Common myeloid progenitor, CD34-positive (primary cell): ENCODE data around the gene ABLIM2.
A peak's percentile ranks its signal among the peaks of the same experiment; 100 is the strongest.

Experiments
- CTCF ChIA-PET: fragments of 350-600 bp; sonication (Branson Sonifier 250); formaldehyde crosslinking; loops from one replicate; lab custom pipeline; 2021; ENCODE audit warnings: antibody characterized with exemption; lab: Charles Lee
- POLR2A ChIA-PET: fragments of 350-600 bp; sonication (Branson Sonifier 250); formaldehyde crosslinking; loops from one replicate; lab custom pipeline; 2021; ENCODE audit warnings: antibody characterized with exemption; lab: Charles Lee
- DNase-seq, 3 donors: peaks; one replicate each; pipeline versions ENCODE4 v3.0.0 to v3.0.0-alpha.2; 2013
- H3K27ac ChIP-seq, 2 experiments: 1 replicate in 1 of 2; 2 replicates in 1 of 2; pipeline ENCODE4 v1.7.0; 2013; ENCODE audit warnings: inconsistent platforms in 2 of 2, low read length in 2 of 2, mild to moderate bottlenecking in 2 of 2, low read depth in 1 of 2, moderate library complexity in 1 of 2; ENCODE audit not compliant: severe bottlenecking in 2 of 2, insufficient read depth in 1 of 2, poor library complexity in 1 of 2
- H3K27me3 ChIP-seq, 5 experiments: replicated peaks in 2 of 5; 1 replicate in 3 of 5; 2 replicates in 2 of 5; pipeline versions ENCODE4 v1.6.1 to v1.7.0; 2013; ENCODE audit warnings: low read length in 4 of 5, mild to moderate bottlenecking in 2 of 5, moderate library complexity in 2 of 5, inconsistent platforms in 1 of 5; ENCODE audit not compliant: insufficient read depth in 5 of 5, control insufficient read depth in 4 of 5
- H3K36me3 ChIP-seq, 4 experiments: 1 replicate in 2 of 4; 2 replicates in 2 of 4; pipeline versions ENCODE4 v1.6.1 to v1.7.0; 2013; ENCODE audit warnings: low read length in 3 of 4, control low read depth in 1 of 4, mild to moderate bottlenecking in 1 of 4; ENCODE audit not compliant: control insufficient read depth in 4 of 4, insufficient read depth in 4 of 4
- H3K4me1 ChIP-seq, 4 experiments: 1 replicate in 3 of 4; 2 replicates in 1 of 4; pipeline versions ENCODE4 v1.6.1 to v1.7.1; 2013; ENCODE audit warnings: low read length in 3 of 4, mild to moderate bottlenecking in 3 of 4, control low read depth in 1 of 4, inconsistent platforms in 1 of 4, moderate library complexity in 1 of 4; ENCODE audit not compliant: control insufficient read depth in 4 of 4, insufficient read depth in 4 of 4; ENCODE audit errors: control extremely low read depth in 1 of 4
- H3K4me3 ChIP-seq, 7 experiments: 1 replicate in 4 of 7; 2 replicates in 3 of 7; pipeline versions ENCODE4 v1.5.1 to v1.7.0; 2013; ENCODE audit warnings: mild to moderate bottlenecking in 7 of 7, low read length in 6 of 7, moderate library complexity in 6 of 7, inconsistent platforms in 2 of 7, low read depth in 2 of 7, control low read depth in 1 of 7; ENCODE audit not compliant: insufficient read depth in 4 of 7, control insufficient read depth in 1 of 7; ENCODE audit errors: extremely low read depth in 1 of 7
- H3K9me3 ChIP-seq, 5 experiments: 1 replicate in 4 of 5; 2 replicates in 1 of 5; pipeline versions ENCODE4 v1.6.1 to v1.7.1; 2013; ENCODE audit warnings: low read length in 4 of 5, mild to moderate bottlenecking in 2 of 5, inconsistent platforms in 1 of 5, low read depth in 1 of 5, moderate library complexity in 1 of 5; ENCODE audit not compliant: control insufficient read depth in 4 of 5, insufficient read depth in 2 of 5; ENCODE audit errors: control extremely low read depth in 1 of 5
- WGBS: methylation state at CpG from one replicate; pipeline ENCODE4 v1.1.5; 2013; ENCODE audit not compliant: insufficient coverage; 5-methylcytosine and 5-hydroxymethylcytosine counted together

The ABLIM2 gene

GRCh38 chr4:8047837-8048678 lies 110.6 kb downstream of the ABLIM2 start:
- peaks cover 0 to 3% (median 0%) of the 10 kb centered on the region in 5 experiments for H3K9me3 ChIP-seq
- H3K27me3 ChIP-seq, result peaks cover 0 to 99% (median 20%) of the 10 kb centered on the region in 5 experiments
- WGBS, result 86% methylated on average over 14 of the region's 21 CpGs
- DNase-seq, result no peak
- POLR2A ChIA-PET, result no interaction called here
- H3K4me3 ChIP-seq, result no peak overlapping the region
- no peaks in the 10 kb centered on the region for H3K4me1 ChIP-seq
- CTCF ChIA-PET, result no interaction called here
- H3K36me3 ChIP-seq, result no peaks in the 10 kb centered on the region
- no peak overlapping the region for H3K27ac ChIP-seq

DNA sequence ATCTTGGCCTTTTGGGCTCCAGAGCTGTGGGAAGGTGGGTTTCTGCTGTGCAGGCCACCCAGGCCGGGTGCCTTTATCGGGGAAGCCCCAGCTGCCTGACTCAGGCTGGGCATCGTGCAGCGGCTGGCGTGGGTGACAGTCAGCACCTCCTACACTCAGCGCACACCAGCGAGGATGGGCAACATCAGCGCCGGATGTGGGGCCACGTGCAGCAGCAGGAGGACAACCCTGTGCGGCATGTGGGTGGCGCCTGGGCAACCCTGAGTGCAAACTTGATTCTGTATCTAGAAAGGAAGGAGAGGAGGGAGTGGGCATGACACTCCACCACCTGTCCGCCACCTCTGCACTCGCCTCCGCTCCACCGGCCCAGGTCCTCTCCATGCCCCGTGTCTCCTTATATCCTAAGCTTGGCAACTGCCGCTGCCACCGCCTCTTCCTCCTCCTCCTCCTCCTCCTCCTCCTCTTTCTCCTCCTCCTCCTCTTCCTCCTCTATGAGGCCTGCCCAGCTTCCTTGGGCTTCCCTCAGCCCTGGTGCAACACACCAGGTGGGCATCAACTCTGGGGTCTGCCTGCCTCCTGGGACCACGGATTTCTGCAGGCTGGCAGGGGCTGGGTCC lies 111.6 kb downstream of the ABLIM2 start:
- Histone ChIP-seq H3K36me3 (no peaks in the 10 kb centered on the region), H3K27me3 (peaks cover 0 to 99% (median 25%) of the 10 kb centered on the region in 5 experiments), H3K4me3 (no peak overlapping the region), H3K4me1 (no peaks in the 10 kb centered on the region), H3K9me3 (peaks cover 0 to 3% (median 0%) of the 10 kb centered on the region in 5 experiments), H3K27ac (no peak overlapping the region)
- DNase-seq, result no peak
- ChIA-PET POLR2A (no interaction called here), CTCF (no interaction called here)
- 89% methylated on average over 12 of the region's 20 CpGs for WGBS

DNA sequence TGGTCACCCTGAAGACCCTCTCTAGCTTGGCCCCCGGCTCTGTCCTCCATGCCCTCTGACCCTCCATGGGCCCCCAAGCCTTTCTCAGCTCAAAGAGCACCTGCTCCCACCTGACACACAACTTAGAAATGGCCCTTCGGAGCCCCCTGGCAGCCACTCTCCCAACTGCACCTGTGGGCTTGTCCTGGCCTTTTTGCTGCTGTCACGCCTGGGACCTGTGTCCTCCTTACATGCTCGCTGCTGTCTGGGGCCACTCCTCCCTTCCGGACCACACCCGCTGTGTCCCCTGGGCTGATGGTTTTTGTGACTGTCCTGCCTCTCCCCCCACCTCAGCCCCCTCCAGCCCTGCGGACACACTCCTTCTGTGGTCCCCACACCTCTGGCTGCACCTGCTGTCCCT lies 112.7 kb downstream of the ABLIM2 start:
- ChIA-PET POLR2A (no interaction called here), CTCF (no interaction called here)
- Histone ChIP-seq H3K27ac (no peak overlapping the region), H3K9me3 (peaks cover 0 to 3% (median 0%) of the 10 kb centered on the region in 5 experiments), H3K4me1 (no peaks in the 10 kb centered on the region), H3K27me3 (peaks cover 0 to 98% (median 27%) of the 10 kb centered on the region in 5 experiments), H3K36me3 (no peaks in the 10 kb centered on the region), H3K4me3 (no peak overlapping the region)
- DNase-seq, result no peak
- WGBS, result 94% methylated on average over 7 of the region's 7 CpGs

GRCh38 chr4:8044699-8045098 lies 113.9 kb downstream of the ABLIM2 start:
- ChIA-PET CTCF (no interaction called here), POLR2A (no interaction called here)
- H3K9me3 ChIP-seq, result peaks cover 0 to 3% (median 0%) of the 10 kb centered on the region in 5 experiments
- peaks cover 0 to 97% (median 25%) of the 10 kb centered on the region in 5 experiments for H3K27me3 ChIP-seq
- H3K4me1 ChIP-seq, result no peaks in the 10 kb centered on the region
- peak in 1 of 3 donors; percentile 2 for DNase-seq
- H3K27ac ChIP-seq, result no peak overlapping the region
- 45% methylated on average over 10 of the region's 15 CpGs for WGBS
- H3K4me3 ChIP-seq, result no peak overlapping the region
- H3K36me3 ChIP-seq, result no peaks in the 10 kb centered on the region

- Histone ChIP-seq H3K9me3 (peaks cover 0 to 3% (median 0%) of the 10 kb centered on the region in 5 experiments), H3K36me3 (no peaks in the 10 kb centered on the region), H3K4me3 (no peak overlapping the region), H3K4me1 (no peaks in the 10 kb centered on the region), H3K27ac (no peak overlapping the region), H3K27me3 (peaks cover 0 to 97% (median 27%) of the 10 kb centered on the region in 5 experiments)
- ChIA-PET POLR2A (no interaction called here), CTCF (no interaction called here)
- DNase-seq, result no peak
- WGBS, result no CpG with 5 or more reads among the region's 7 CpGs
Observed at GRCh38 chr4:8044244-8044643, 114.4 kb downstream of the ABLIM2 start.

DNA sequence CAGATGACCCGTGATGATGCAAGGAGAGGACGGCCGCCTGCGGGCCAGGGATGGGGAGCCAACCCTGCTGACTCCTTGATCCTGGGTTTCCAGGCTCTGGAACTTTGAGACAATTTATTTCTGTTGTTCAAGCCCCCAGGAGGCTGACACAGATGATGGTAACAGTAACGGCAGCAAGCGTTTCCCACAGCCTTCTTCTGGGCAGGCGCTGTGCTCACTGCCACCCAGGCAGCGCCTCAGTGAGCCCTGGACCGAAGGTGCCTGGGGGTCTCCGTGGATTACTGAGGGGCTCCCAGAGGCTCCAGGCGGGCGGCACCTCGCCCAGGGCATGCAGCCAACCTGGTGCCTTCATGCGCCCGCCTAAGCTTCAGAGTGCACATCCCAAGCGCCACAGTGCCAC lies 115.0 kb downstream of the ABLIM2 start:
- ChIA-PET POLR2A (interaction anchor here (0.6 kb wide), 1 partner anchor 113 kb away, joined by 3 read pairs; no protein-coding TSS in a partner anchor), CTCF (no interaction called here)
- H3K27me3 ChIP-seq, result peaks cover 0 to 97% (median 27%) of the 10 kb centered on the region in 5 experiments
- H3K4me1 ChIP-seq, result no peaks in the 10 kb centered on the region
- WGBS, result 97% methylated on average over 15 of the region's 16 CpGs
- DNase-seq, result no peak
- no peak overlapping the region for H3K27ac ChIP-seq
- H3K36me3 ChIP-seq, result no peaks in the 10 kb centered on the region
- peaks cover 0 to 3% (median 0%) of the 10 kb centered on the region in 5 experiments for H3K9me3 ChIP-seq
- no peak overlapping the region for H3K4me3 ChIP-seq

- H3K27ac ChIP-seq, result no peak overlapping the region
- no peaks in the 10 kb centered on the region for H3K36me3 ChIP-seq
- ChIA-PET CTCF (no interaction called here), POLR2A (no interaction called here)
- DNase-seq, result no peak
- WGBS, result 66% methylated on average over 9 of the region's 11 CpGs
- H3K4me3 ChIP-seq, result no peak overlapping the region
- peaks cover 0 to 95% (median 31%) of the 10 kb centered on the region in 5 experiments for H3K27me3 ChIP-seq
- no peaks in the 10 kb centered on the region for H3K4me1 ChIP-seq
- peaks cover 0 to 3% (median 0%) of the 10 kb centered on the region in 5 experiments for H3K9me3 ChIP-seq
Observed at GRCh38 chr4:8041868-8042267, 116.7 kb downstream of the ABLIM2 start.
